ENCODE data around the gene HLA-DQA1.

Gene HLA-DQA1

GRCh38 chr6:32662099-32662498, 24.9 kb downstream of the HLA-DQA1 start:
- TF ChIP-seq SIN3A (IDR thresholded peaks at IDR 0.05; ENCODE audit: borderline replicate concordance, insufficient read depth, low read length) (no peak), REST (IDR thresholded peaks at IDR 0.05; ENCODE audit: insufficient read depth in 1 of 2, low read depth in 2 of 2, low read length in 2 of 2) (no peak), TAF1 (IDR thresholded peaks at IDR 0.05; ENCODE audit: borderline replicate concordance, insufficient read depth, low read length) (no peak), POLR2AphosphoS5 (IDR thresholded peaks at IDR 0.05; ENCODE audit: low read depth, low read length) (no peak), FOXP2 (optimal IDR thresholded peaks at IDR 0.05; ENCODE audit: borderline replicate concordance, extremely low read depth, extremely low read length, insufficient read depth) (no peak)

- TF ChIP-seq TAF1 (IDR thresholded peaks at IDR 0.05; ENCODE audit: borderline replicate concordance, insufficient read depth, low read length) (no peak), POLR2AphosphoS5 (IDR thresholded peaks at IDR 0.05; ENCODE audit: low read depth, low read length) (no peak), FOXP2 (optimal IDR thresholded peaks at IDR 0.05; ENCODE audit: borderline replicate concordance, extremely low read depth, extremely low read length, insufficient read depth) (no peak), SIN3A (IDR thresholded peaks at IDR 0.05; ENCODE audit: borderline replicate concordance, insufficient read depth, low read length) (no peak), REST (IDR thresholded peaks at IDR 0.05; ENCODE audit: insufficient read depth in 1 of 2, low read depth in 2 of 2, low read length in 2 of 2) (no peak)
Observed at GRCh38 chr6:32662836-32663235, 25.6 kb downstream of the HLA-DQA1 start.

DNA sequence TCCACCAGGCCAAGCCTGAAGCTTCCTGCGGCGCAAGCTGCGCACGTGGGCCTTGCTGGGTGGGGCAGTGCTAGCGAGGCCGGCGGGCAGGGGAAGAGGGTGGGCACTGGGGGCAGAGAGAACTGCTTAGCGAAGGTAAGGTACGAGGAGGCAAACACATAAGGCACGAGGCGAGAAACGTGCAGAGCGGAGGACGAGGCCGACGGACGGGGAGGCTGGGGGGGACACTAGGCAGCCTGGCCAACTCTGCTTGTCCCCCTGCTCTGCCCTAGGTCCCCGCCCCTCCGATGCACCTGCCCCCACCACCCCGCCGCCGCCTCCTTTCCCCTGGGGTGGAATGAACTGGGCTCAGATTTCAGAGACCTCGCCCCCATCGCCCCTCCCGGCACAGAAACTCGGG, 27.1 kb downstream of the HLA-DQA1 start:
- TF ChIP-seq REST (IDR thresholded peaks at IDR 0.05; ENCODE audit: insufficient read depth in 1 of 2, low read depth in 2 of 2, low read length in 2 of 2) = no peak

GRCh38 chr6:32664827-32665362, 27.7 kb downstream of the HLA-DQA1 start:
- TF ChIP-seq POLR2AphosphoS5 (IDR thresholded peaks at IDR 0.05; ENCODE audit: low read depth, low read length) (no peak), REST (IDR thresholded peaks at IDR 0.05; ENCODE audit: insufficient read depth in 1 of 2, low read depth in 2 of 2, low read length in 2 of 2) (no peak), FOXP2 (optimal IDR thresholded peaks at IDR 0.05; ENCODE audit: borderline replicate concordance, extremely low read depth, extremely low read length, insufficient read depth) (no peak), TAF1 (IDR thresholded peaks at IDR 0.05; ENCODE audit: borderline replicate concordance, insufficient read depth, low read length) (no peak), SIN3A (IDR thresholded peaks at IDR 0.05; ENCODE audit: borderline replicate concordance, insufficient read depth, low read length) (no peak)

- no peak for TF ChIP-seq POLR2AphosphoS5 (IDR thresholded peaks at IDR 0.05; ENCODE audit: low read depth, low read length)
- TF ChIP-seq TAF1 (IDR thresholded peaks at IDR 0.05; ENCODE audit: borderline replicate concordance, insufficient read depth, low read length) = no peak
- TF ChIP-seq FOXP2 (optimal IDR thresholded peaks at IDR 0.05; ENCODE audit: borderline replicate concordance, extremely low read depth, extremely low read length, insufficient read depth) = no peak
- no peak for TF ChIP-seq REST (IDR thresholded peaks at IDR 0.05; ENCODE audit: insufficient read depth in 1 of 2, low read depth in 2 of 2, low read length in 2 of 2)
- TF ChIP-seq SIN3A (IDR thresholded peaks at IDR 0.05; ENCODE audit: borderline replicate concordance, insufficient read depth, low read length) = no peak
Observed at GRCh38 chr6:32665661-32666060, 28.5 kb downstream of the HLA-DQA1 start.

Measured in PFSK-1 (cell line).